Activated CD8-positive, alpha-beta memory T cell treated with anti-CD3 and anti-CD28 coated beads for 1 hour (primary cell): ENCODE measurements around the gene PPP1R2B.
"Not testable (repeated sequence)": the region's sequence is repeated elsewhere in the genome, so short reads cannot be mapped to it uniquely, and the experiment has no call there.

ENCODE experiments used
- DNase-seq, 2 donors: peaks; one replicate each; pipeline ENCODE4 v3.0.0-alpha.2; 2020; ENCODE audit warnings: low read depth in 1 of 2; ENCODE audit errors: extremely low read depth in 1 of 2

The PPP1R2B gene

DNA sequence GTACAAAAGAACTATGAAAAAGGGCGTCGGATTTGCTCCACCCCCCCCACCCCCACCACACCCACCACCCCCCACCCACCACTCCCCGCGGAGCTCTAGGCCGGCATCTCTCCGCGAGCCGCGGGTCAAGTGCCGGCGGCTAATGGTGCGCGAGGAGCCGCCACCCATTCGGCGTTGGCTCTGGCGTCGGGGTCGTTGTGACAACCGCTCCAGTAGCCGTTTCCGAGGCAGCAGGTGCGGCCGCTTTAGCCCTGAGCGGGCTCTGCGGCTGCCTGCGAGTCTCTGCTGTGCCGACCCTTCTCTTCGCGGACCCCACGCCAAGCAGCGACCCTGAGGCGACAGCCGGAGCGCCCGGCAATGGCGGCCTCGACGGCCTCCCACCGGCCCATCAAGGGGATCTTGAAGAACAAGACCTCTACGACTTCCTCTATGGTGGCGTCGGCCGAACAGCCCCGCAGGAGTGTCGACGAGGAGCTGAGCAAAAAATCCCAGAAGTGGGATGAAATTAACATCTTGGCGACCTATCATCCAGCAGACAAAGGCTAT, at the start of gene PPP1R2B:
Gene PPP1R2B (plus strand): TSS at position 90 of the 546 bp plus-strand sequence. CDS start 268 bp downstream, at position 358.
- DNase-seq: no peak

DNA sequence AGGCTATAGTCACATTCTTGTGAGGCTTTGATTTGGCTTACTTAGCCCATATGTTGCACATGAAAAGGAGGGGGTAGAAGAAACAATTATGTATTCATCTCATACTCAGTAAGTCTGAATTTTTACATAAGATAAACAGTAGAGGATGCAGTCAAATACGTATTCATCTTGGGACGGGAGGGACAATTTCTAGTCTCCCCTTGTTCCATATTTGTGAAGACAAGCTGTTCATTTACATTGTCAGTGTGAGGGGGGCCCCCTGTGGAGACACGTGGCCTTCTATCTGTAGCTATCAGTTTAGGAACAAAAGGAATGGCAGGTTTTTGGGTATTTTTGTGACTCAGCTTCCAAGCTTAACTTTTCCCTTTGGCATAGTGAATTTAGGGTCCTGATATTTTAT, 49.2 kb upstream of the PPP1R2B start:
- DNase-seq: no peak

DNA sequence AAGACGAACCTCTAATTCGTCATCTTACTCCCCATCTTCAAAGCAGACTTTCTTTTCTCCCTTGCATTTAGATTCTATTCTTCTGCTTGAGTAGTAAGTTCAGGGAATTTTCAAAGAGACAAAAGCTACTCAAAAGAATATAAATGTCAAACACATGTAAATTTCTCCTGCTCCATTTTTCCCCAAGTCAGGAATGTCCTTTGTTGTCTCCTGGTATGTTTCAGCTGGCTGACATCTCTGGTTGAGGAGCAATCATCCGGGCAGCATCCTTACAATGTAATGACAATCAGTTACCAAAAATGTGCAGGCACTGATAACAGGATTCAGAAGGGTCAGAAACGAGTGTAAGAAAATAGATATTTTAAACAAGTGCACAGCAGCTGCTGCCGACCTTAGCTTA, 47.6 kb upstream of the PPP1R2B start:
- DNase-seq: no peak

DNA sequence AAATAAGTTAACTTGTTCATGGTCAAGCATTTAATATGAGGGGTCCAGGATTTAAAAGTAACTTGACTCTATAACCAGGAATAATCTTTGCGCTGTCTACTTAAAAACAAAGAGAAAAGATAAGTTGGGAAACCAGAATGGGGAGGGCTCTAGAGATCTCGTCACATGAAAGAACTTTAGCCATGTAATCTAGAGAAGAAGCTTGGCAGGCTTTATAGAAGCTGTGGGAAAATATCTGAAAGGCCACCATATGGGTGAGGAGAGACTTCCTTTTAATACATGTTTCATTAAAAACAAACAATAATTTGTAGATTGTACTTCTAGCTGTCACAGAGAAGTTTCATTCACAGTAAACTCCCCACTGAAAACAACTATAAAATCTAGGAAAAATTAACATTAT, 46.7 kb upstream of the PPP1R2B start:
- DNase-seq: no peak

DNA sequence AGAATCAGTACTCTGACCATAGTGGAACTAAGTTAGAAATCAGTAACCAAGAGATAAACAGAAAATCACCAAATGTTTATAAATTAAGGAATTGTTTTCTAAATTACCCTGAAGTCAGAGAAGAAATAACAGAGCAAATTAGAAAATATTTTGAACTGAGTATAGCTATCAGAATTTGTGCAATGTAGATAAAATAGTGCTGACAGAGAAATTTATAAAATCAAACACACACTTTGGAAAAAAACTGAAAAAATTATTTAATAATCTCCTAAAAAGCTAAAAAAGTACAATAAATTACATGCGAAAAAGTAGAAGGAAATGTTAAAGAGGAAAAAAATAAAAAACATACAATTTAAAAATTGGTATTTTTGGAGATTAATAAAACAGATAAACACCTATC, 37.1 kb upstream of the PPP1R2B start:
- DNase-seq: no peak

DNA sequence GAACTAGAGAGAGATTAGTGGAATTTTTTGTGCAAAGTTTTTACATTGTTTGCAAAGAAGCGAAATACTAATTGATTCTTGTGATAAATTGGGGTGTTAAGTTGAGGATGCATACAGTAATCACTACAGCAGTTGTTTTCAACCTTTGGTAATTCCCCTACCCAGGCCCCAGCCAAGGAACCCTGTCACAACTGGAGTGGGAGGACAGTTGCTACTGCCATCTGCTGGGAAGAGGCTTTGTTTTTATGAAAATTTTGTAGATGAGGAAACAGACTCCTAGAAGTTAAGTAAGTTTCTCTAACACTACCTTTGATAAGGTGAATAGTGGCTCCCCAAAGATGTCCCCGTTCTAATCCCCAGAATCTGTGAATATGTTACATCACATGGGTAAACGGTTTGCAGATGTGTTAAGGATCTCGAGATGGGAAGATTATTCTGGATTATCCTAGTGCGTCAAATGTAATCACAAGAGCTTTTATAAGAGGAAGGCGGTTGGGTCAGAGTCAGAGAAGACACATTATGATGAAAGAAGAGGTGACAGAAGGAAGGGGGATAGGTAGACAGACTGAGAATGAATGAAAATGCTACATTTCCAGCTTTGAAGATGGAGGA, 34.0 kb upstream of the PPP1R2B start:
- no peak for DNase-seq

DNA sequence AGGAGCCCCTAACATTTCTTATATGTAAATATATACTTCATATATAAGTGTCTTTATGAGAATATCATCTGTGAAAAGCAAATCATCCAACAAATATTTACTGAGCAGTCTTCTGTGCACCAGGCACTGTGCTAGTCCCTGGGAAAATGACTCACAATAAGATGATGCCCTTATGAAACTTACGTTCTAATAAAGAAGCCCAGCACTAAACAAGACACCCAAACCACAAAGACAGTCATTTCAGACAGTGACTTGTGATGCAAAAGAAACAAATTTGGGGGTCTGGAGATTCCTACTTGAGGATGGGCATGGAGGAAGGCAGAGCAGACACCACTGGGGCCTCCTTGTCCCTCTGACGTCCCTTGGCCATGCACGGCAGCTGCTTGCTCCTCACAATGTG, 30.6 kb upstream of the PPP1R2B start:
- no peak for DNase-seq

DNA sequence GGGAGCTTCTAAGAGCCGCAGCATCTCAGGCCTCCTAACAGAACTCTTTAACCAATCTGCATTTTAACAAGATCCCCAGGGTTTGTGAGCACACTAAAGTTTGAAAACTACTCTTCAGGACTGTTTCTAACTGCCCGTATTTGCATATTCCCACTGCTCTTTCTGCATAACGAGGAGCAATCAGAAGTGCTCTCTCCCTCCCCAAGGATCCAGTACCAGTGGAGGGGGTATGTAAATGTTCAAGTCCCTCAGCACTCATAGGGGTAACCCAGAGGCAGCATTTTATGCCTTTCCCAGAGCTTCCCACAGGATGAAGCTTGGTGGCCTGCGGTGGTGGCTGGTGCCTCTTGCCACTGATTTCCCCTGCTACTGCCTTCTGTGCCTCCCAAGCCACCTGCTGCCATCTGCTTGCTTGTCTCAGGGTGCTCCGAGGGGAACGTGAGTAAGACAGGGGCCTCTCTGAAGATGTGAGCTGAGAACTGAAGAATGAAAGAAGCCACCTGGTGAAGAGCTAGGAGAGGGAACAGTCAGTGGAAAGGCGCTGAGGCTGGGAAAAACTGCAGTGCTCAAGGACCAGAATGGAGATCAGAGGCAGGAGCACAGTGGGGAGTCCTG, 30.0 kb upstream of the PPP1R2B start:
- DNase-seq: no peak

DNA sequence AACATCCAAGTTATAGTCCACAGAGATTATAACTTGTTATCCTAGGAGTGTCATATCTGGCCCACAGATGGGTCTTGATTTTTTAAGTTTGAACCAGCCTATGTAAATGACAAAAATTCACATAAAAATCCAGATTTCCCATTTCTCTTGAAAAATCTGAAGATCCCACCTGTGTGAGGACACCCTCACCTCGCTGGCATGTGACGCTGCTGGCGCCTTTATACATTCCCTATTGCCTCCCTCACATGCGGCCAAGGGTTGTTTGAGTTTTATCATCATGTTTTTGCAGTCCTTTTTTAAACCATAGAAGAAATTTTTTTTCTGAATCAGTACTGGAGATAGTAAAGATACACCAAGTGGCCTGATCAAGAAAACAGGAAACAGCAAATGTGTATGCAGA, 25.9 kb upstream of the PPP1R2B start:
- DNase-seq: no peak

DNA sequence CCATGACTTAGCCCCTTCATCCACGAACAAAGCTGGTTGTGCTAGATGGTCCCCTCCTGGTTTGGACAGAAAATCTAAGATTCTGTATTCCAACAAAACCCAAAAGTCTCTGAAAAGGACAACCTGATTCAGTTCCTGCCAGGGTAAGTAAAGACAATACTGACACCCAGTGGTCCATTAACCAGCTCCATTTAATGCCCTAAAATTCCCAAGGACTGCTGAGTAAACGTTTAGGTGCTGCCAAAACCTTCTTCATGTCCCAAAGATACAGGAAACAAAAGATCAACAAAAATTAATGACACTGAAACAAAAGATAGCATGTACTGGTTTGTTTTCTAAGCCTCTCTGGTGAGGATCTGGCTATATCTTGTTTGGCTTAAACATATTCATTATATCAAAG, 25.3 kb upstream of the PPP1R2B start:
- no peak for DNase-seq

DNA sequence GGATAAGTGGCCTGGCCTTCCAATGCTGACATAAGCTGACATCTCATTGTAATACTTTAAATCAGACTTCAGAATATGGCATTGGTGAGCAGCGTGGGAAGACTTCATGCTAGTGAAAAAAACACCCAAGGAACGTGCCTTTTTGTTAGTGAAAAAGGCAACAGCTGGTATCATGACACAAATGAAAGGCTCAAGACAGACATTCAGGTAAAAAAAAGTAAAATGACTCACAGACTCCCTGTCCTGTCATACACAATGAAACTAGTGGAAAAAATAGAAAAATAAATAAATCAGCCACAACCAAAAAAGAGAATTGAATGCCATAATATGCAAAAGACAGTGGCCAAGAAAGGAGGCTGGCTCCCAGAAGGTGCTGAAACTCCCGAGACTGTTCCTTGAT, 24.4 kb upstream of the PPP1R2B start:
- DNase-seq: no peak

DNA sequence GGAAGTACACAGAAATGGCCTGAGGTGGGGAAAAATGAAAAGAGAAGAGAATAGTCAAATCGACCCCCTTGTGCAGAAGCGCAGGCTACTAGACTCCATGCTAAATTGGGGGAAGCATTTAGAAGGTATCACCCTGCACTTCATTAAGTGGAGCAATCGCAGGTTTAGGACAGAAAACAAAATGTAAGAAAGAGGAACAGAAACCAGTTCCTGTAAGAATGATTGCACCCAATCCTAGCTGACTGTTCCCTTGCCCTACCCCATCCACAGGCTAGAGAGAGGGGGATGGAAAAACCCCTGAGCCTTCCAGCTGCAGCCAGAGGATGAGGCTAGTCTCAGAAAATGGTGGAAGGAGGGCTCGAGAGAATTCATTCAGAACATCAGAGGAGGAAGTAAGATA, 23.9 kb upstream of the PPP1R2B start:
- DNase-seq: no peak

DNA sequence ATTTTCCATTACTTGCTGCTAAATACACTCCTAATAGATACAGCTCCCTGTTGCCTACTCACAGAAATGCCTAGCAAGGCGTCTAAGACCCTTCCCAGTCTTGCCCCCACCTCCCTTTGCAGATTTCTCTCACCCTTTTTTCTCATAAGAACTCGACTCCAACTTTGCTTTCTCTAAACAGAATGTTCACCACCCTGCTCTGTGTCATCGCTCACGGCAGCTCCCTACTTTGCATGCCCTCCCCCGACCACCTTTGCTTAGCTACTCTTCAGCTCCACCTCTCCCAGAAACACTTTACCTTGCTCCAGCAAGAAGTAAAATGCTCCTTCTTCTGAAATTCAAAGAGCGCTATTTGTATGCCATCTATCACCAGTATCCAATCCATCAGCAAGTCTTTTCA, 15.2 kb upstream of the PPP1R2B start:
- DNase-seq: no peak

DNA sequence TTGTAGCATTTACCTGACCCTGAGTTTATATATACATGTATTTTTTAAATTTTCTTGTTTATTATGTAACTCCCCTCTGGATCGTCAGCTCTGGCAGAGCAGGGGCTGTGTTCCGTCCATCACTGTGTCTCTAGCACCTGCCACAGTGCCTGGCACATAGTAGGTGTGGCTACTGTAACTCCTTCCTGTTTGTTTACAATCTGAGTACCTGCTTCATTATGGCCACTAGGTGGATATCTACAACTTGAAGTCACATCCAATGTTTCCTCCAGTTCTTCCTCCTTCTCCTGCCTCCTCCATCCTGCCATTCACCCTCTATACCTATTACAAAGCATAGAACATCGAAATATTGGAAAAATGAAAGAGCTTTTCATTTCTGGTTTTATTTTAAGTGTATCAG, 14.2 kb upstream of the PPP1R2B start:
- no peak for DNase-seq

DNA sequence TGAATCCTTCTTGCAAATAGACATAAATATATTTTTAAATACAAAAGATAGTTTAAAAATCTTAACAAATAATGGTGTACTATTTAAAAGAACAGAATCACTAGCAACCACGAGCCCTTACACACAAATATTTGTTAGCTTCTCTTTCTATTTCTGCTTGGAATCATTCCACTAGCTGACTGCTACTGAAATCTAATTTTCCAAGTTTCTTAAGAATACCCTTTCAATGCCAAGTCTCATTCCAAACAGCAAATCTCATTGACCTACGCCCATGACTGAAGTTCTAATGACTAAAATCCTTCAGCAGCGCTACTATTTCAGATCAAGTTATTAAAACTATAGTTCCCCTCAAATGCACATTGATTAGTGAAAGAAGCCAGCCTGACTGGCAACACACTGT, 13.2 kb upstream of the PPP1R2B start:
- no peak for DNase-seq

DNA sequence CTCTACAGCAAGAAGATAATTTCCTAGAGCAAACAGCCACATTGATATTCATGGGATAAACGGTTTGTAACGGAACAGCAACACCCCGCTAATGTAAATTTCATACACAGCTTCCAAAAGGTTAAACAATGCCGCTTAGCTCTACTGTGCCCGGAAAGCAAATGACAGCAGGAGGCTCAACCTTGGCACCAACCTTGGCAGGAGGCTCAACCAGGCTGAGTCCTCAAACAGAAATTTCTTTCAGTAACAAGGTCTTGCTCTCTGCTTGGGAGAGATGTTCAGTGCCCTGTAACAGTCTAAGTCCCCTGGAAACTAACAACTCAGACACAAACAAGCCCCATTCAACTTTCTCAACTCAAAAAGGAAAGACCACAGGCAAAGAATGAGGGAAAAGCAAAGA, 11.1 kb upstream of the PPP1R2B start:
- no peak for DNase-seq

DNA sequence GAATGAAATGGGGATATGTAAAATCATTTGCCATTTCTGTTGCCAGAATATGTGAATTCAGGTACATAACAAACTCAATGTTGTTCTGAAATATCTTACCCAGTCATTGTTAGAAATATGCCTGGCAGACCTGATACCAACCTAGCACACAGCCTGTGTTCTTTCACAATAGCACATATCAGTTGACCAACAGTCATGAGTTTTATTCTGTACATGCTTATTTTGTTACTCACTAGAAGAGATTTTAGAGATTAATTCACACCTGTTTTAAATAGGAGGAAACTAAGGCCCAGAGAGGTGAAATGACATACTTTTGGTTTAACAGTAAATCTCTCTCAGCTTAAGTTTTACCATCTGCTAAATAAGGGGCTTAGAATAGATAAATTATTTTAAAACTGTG, 8.4 kb upstream of the PPP1R2B start:
- no peak for DNase-seq

DNA sequence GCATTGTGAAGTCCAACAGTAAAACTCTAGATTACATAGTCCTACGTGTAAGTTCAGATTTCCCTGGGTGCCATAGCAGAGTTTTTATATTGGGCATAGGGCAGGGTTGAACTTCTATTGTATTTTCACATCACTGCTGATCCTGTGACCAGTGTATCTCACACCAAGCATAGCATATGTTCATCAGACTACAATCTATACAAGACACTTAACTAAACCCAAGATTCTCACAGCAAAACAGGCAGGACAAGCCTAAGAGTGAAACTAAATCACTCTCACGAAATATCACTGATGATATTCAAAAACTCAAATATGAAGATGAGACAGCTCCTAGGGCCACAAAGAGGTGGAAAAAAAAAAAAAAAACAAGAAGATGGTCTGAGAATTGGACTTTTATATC, 3.2 kb upstream of the PPP1R2B start:
- DNase-seq: no peak

DNA sequence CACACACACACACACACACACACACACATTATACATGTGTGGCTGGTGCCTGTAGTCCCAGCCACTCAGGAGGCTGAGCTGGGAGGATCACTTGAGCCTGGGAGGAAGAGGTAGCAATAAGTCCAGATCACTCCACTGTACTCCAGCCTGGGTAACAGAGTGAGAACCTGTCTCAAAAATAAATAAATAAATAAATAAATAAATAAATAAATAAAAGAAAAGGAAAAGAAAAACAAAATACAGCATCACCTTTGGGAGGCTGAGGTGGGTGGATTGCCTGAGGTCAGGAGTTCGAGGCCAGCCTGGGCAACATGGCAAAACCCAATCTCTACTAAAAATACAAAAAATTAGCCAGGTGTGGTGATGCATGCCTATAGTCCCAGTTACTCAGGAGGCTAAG, 1.6 kb upstream of the PPP1R2B start:
- DNase-seq: not testable (repeated sequence)

DNA sequence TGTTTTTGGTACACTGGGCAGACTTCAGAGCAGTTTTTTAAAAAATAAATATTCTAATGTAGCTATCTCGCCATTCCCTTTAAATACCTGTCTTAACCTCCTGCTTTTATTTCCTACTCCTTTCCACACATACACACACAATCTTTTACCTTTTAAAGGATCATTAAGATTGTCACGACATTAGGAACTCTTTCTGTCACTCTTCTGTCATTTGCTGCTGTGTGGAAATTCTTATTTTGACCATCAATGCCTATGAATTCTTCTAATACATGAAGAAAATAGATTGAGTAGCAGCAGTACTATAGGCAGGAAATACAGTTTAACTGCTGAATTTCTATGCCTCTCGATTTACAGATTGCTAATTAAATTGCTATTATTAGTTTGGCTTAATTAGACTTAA, 1.8 kb downstream of the PPP1R2B start:
- DNase-seq: no peak

DNA sequence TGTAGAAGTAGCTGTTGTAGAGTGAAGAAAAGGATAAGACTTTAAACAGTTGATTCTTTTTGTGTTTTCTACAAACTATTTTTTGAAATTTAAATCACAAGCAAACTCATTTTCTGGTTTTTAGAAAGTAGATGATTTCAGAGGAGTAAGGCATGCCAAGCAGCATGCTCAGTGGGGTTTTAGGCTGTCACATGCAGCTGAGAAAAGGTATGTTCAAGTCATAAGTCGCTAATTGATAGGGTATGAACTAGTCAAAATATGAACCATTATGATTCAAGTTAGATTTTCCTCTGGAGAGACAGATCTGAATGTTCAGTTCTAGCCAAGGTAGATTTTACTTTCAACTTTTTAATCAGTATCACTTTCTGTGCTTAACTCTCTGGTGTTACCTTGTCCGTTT, 3.0 kb downstream of the PPP1R2B start:
- DNase-seq: not testable (repeated sequence)

DNA sequence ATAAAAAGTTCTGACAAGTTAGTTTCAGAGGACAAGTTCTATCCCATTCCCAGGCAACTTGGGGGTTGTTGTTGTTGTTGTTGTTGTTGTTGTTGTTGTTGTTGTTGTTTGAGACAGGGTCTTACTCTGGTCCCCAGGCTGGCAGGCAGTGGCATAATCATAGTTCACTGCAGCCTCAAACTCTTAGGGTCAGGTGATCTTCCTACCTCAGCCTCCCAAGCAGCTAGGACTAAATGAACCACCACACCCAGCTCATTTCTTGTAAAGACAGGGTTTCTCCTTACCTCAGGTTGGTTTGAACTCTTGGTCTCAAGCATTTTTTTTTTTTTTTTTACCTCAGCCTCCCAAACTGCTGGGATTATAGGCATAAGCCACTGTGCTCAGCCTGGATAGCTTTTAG, 15.3 kb downstream of the PPP1R2B start:
- no peak for DNase-seq

DNA sequence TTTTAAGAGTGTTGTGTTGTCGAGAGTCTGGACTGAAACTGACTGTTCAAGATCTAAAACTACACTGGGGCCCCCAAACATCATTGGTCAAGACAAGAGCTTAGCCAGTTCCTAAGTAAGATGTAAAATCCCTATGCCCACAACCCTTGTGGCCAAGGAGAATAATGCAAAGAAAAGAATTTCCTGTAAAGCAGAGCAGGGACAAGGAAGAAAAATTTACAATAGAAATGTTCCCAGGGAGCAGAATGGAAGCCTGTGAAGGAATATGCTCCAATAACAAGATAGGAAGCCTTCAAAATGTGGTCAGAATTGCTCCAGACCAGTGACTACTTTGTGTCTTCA, 20.4 kb downstream of the PPP1R2B start:
- DNase-seq: no peak
